ENCODE data around the gene TLK2.

The TLK2 gene

DNA sequence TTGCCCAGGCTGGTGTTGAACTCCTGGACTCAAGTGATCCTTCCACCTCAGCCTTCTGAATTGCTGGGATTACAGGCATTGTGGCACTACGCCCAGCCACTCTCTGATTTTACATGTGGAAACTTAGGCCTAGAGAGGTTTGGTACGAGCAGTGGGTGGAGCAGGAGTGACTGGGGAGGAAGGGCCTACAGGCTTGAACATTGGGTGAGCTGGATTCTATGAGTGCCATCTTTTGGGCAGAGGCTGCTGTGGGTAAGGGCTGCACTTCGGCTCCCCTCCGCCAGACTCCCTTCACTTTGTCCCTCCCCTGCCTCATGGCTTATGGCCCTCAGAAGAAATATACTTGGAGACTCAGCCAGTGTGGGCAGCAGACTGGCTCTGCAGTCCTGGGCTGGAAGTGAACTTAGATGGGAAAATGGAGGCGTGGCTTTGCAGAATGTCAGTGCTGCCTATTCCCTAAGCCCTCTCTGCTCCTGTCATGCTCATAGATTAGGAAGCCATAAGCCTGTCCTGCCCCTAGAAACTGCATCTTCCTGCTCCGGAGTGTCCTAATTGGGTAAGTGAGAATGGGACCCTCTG is 139.4 kb downstream of the TLK2 start:
- no peaks in the 10 kb centered on the region for H3K9me3 Mint-ChIP-seq
- peak overlapping the region; percentile 54 for H3K27ac Mint-ChIP-seq
- DNase-seq (ENCODE audit: low spot score in 2 of 2) (no peak), ATAC-seq (no peak)
- H3K4me3 Mint-ChIP-seq = no peak overlapping the region
- no peaks in the 10 kb centered on the region for H3K4me1 Mint-ChIP-seq
- peaks cover 41% of the 10 kb centered on the region for H3K36me3 Mint-ChIP-seq

DNA sequence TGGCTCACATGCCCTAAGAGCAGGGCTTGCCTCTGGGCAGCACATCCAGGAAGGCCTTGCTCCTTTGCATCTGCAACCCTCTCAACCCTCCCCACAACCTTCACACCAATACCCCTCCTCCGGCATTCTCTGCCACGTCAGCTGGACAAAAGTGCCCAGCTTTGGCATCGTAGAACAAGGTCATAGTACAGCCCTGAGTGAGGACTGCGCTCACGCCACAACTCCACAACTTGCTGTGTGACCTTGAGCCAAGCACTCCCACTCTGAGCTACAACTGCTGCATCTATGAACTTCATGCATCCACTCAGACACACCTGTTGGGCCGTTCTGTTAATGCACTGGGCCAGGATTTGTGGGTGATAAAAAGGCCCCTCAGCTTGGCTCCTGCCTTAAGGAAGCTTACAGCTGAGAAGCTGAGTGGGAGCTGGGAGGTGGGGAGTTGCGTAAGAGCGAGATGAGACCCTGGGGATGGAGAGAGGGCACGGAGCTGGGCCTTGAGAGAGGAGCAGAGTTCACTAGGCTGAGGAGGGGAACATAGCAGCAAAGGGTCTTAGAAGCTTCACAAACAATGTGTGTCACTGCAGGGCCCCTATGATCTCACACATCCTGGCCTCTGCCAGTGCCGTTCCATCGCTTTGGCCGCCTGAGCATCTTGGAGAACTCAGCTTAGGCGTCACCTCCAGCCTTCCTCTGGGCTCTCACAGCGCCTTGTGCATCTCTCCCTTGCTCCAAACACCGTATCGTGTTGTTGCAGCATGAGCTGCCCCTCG is 140.2 kb downstream of the TLK2 start:
- no peaks in the 10 kb centered on the region for H3K9me3 Mint-ChIP-seq
- no peak for DNase-seq (ENCODE audit: low spot score in 2 of 2)
- H3K36me3 Mint-ChIP-seq = peaks cover 32% of the 10 kb centered on the region
- ATAC-seq = no peak
- H3K27ac Mint-ChIP-seq = no peak overlapping the region
- no peak overlapping the region for H3K4me3 Mint-ChIP-seq
- H3K4me1 Mint-ChIP-seq = no peaks in the 10 kb centered on the region

DNA sequence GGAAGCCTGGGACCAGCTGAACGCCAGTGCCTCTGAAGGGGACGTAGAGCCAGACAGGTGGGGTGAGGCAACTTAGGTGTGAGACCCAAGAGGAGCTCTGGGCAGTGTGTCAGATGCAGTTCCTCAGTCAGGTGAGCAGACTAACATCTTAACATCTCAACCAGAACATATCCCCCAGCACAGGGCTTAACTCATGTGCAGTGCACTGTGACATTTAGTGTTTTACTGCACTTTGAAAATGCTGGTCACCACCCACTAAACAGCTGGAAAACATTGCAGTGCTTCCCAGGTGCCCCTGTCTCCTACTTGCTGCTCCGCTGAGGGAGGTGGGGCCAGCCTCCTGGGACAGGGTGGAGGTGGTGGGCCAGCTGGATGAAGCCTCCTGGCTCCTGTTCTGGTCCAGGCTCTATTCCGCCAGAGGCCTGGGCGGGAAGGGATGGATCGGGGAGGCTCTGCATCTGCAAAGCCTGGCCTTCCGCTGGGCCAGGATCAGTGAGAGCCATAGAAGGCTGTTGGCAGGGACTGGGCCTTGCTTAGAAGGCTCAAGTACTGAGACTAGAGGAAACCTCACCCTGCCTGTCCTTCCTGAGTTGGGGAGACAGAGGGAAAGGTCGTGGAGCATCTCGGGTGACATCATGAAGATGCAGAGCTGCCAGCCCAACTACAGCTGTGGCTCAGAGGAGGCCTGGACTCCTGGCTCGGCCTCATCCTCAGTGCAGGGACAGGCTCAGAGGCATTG is 141.0 kb downstream of the TLK2 start:
- no peaks in the 10 kb centered on the region for H3K4me1 Mint-ChIP-seq
- no peaks in the 10 kb centered on the region for H3K9me3 Mint-ChIP-seq
- no peak overlapping the region for H3K27ac Mint-ChIP-seq
- DNase-seq (ENCODE audit: low spot score in 2 of 2) = no peak
- no peak overlapping the region for H3K4me3 Mint-ChIP-seq
- ATAC-seq = no peak
- H3K36me3 Mint-ChIP-seq = peaks cover 25% of the 10 kb centered on the region

DNA sequence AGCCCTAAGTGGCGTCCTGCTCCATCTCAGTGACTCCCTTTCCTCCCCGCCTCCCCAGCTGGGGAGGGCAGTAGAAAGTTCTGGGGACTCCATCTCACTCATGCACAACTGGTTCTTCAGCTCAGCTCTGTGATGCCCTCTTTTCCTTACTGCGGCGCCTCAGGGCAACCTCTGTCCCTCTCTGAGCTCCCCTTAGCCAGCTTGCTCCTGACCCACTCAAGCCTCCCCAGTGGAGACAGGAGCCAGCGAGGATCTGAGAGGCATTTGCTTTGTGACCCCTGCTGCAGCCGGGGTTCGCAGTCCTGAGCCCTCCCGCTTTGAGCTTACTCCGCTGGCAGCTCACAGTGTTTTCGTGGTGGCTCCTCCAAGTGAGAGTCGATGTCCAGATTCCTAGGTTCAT is 142.6 kb downstream of the TLK2 start:
- H3K36me3 Mint-ChIP-seq = peaks cover 14% of the 10 kb centered on the region
- H3K9me3 Mint-ChIP-seq = no peaks in the 10 kb centered on the region
- H3K4me3 Mint-ChIP-seq = no peak overlapping the region
- ATAC-seq (no peak), DNase-seq (ENCODE audit: low spot score in 2 of 2) (no peak)
- H3K27ac Mint-ChIP-seq = no peak overlapping the region
- H3K4me1 Mint-ChIP-seq = no peaks in the 10 kb centered on the region

DNA sequence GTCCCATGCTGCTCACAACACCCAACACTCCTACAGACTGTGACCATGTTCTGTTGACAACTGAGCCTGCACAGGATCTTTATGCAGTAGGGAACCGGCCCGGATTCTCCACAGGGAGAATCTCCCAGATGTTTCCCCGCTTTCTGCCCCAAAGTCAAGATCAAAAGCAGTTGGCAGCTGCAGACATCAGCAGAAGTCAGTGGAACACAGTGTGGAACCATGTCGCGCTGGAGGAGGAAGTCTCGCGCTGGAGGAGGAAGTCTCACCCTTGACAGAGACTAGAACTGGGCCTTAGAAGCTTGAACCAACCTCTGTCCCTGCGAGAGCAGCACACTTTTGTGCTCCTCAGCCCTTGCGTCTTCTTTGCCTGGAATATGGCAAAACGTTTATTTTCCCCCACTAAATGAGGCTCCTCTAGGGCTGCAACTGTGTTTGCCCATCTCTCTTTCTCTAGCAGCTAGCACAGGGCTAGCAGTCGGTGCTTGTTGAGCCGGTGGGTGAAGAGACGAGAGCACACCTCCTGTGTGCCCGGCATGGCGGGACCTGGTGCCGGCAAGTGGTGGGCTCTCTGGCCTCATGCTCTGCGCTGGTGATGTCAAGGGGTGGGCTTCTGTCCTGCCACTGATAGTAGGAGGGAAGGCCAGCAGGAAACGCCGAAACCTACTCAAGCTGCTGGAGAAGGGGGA is 146.7 kb downstream of the TLK2 start:
- no peak for DNase-seq (ENCODE audit: low spot score in 2 of 2)
- Mint-ChIP-seq H3K4me1 (peaks cover 18% of the 10 kb centered on the region), H3K4me3 (no peak overlapping the region), H3K36me3 (peaks cover 6% of the 10 kb centered on the region), H3K27ac (no peak overlapping the region), H3K9me3 (no peaks in the 10 kb centered on the region)
- ATAC-seq = no peak

DNA sequence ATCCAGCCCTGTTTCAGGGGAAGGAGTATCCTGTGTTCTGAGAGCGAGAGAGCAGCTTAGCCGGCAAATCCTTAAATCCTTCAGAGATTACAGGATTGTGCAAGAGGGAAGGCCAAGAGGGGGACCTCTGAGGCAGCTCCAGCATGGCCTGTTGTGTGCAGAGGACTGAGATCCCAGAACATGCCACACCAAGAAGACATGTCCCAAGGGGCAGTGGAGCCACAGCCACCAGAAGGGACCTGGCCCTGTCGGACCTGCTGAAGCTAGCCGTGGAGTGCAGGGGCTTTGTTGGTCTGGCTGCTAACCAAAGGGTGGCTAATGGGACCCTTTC is 147.2 kb downstream of the TLK2 start:
- DNase-seq (ENCODE audit: low spot score in 2 of 2) = no peak
- Mint-ChIP-seq H3K36me3 (peaks cover 6% of the 10 kb centered on the region), H3K9me3 (no peaks in the 10 kb centered on the region), H3K27ac (no peak overlapping the region), H3K4me1 (peaks cover 20% of the 10 kb centered on the region), H3K4me3 (peak overlapping the region; percentile 87)
- ATAC-seq = no peak

DNA sequence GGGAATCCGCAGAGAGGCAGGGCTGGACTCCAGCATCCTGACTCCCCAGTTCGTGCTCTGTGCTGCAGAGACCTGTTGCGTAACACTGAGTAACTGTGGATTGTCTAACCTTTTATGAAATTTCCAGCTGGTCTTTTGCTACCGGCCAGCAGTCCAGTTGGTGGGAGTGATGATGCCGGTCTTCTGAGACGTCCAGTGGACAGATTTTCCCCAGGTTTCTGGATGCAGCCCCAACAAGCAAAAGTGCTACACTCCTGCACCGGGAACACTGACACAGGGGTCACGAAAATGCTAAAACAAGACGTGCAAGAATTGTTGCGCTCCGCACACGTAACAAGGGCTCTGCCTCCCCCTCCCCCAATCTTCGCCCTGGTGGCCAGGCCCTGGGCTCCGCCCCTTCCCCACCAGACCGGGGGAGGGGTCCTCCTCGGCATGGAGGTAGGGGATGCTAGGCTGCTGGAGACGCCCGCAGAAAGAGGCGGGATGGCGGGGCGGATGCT is 148.1 kb downstream of the TLK2 start:
- ATAC-seq (no peak), DNase-seq (ENCODE audit: low spot score in 2 of 2) (no peak)
- peak overlapping the region; percentile 87 for H3K4me3 Mint-ChIP-seq
- H3K4me1 Mint-ChIP-seq = peaks cover 20% of the 10 kb centered on the region
- H3K27ac Mint-ChIP-seq = no peak overlapping the region
- no peaks in the 10 kb centered on the region for H3K9me3 Mint-ChIP-seq
- H3K36me3 Mint-ChIP-seq = peaks cover 6% of the 10 kb centered on the region

- Mint-ChIP-seq H3K4me1 (peaks cover 20% of the 10 kb centered on the region), H3K4me3 (peak within 1 kb of the TSS; percentile 87), H3K36me3 (peaks cover 6% of the 10 kb centered on the region), H3K27ac (peak within 1 kb of the TSS; percentile 89), H3K9me3 (no peaks in the 10 kb centered on the region)
- DNase-seq (ENCODE audit: low spot score in 2 of 2) (peak in 1 of 2 donors; percentile 28), ATAC-seq (peak; percentile 77)
Measured at GRCh38 chr17:62627219-62627903, 148.7 kb downstream of the TLK2 start, which contains the start of gene MRC2. MRC2 (plus strand) TSS chr17:62627670; CDS start chr17:62627803, 133 bp downstream.

DNA sequence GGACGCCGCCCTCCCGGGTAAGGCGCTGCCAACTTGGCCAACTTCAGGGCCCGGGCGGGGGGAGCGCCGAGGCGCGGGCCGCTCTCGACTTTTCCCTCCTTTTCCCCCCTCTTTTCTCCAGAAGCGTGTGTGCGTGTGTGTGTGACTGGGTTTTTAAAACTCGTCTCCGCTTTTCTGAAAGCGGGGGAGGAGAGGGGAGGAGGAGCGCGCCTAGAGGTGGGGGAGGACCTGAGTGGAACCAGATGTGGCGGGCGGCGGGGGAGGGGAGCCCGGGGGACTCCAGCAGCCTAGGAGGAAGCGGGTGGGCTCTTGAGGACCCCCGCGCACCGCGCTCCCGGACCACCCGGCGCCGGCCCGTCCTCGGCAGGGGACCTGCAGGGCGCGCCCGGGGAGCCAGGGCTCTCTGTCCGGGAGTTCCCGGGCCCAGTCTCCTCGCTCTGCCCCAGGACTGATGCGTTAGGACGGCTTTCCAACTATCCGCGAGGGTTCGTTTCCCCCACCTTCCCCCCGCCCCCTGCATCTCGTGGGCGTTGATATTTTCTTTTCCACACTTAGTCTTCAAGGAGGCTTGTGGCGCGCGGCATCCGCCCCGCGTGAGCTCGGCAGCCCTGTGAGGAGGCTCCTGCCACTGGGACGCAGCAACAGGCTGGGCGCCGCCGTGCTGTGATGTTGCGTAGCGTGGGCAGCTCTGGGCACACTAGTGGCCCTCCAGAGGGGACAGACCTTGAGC is 149.4 kb downstream of the TLK2 start:
- Mint-ChIP-seq H3K36me3 (peaks cover 6% of the 10 kb centered on the region), H3K4me1 (peaks cover 20% of the 10 kb centered on the region), H3K9me3 (no peaks in the 10 kb centered on the region), H3K4me3 (peak overlapping the region; percentile 87), H3K27ac (peak overlapping the region; percentile 89)
- DNase-seq (ENCODE audit: low spot score in 2 of 2) (peak in 1 of 2 donors; percentile 64), ATAC-seq (peak; percentile 52)

- ATAC-seq (no peak), DNase-seq (ENCODE audit: low spot score in 2 of 2) (no peak)
- H3K9me3 Mint-ChIP-seq = no peaks in the 10 kb centered on the region
- peaks cover 20% of the 10 kb centered on the region for H3K4me1 Mint-ChIP-seq
- peak overlapping the region; percentile 87 for H3K4me3 Mint-ChIP-seq
- peak overlapping the region; percentile 89 for H3K27ac Mint-ChIP-seq
- H3K36me3 Mint-ChIP-seq = peaks cover 6% of the 10 kb centered on the region
Measured at GRCh38 chr17:62628831-62629555, 150.4 kb downstream of the TLK2 start.

DNA sequence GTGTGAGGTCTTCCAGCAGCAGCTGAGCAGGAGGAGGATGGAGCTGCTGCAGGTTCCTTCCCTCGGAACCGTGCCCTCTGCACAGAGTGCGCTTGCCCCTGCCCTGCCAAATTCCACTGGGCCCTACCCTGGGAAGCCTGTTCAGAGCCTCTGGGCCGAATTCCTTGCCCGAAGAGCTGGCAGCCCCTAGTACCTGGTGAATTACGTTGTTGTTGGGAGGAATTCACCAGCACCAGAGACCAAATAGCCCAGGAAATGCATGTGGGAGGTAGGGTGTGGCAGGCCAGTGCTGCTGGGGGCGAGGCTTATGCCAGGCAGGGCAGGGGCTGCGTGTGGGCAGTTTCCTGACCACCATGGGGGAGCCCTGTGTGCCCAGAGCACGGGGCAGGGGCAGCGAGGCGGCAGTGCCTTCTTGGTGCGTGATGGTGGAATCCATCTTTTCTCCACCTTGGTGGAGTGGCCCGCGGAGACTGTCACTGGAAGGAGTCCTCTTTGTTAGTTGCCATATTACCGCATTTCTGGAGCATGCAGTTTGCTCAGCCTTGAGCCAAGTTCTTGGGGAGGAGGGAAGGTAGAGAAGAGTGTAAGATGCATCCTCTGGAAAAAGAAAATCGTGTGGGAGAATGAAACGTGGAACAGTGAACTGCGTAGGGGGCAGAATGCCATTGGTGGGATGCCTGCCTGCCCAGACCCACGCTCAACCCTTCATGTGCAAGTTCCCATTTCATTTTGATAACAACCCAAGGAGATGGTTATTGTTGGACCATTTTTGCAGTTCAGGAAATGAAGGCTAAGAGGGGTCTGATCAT is 151.1 kb downstream of the TLK2 start:
- H3K27ac Mint-ChIP-seq = no peak overlapping the region
- DNase-seq (ENCODE audit: low spot score in 2 of 2) (no peak), ATAC-seq (no peak)
- peak overlapping the region; percentile 87 for H3K4me3 Mint-ChIP-seq
- peaks cover 6% of the 10 kb centered on the region for H3K36me3 Mint-ChIP-seq
- H3K4me1 Mint-ChIP-seq = peaks cover 20% of the 10 kb centered on the region
- no peaks in the 10 kb centered on the region for H3K9me3 Mint-ChIP-seq

GRCh38 chr17:62630365-62631085 is 151.9 kb downstream of the TLK2 start:
- ATAC-seq (no peak), DNase-seq (ENCODE audit: low spot score in 2 of 2) (no peak)
- H3K36me3 Mint-ChIP-seq = peaks cover 6% of the 10 kb centered on the region
- peaks cover 20% of the 10 kb centered on the region for H3K4me1 Mint-ChIP-seq
- no peaks in the 10 kb centered on the region for H3K9me3 Mint-ChIP-seq
- H3K4me3 Mint-ChIP-seq = no peak overlapping the region
- H3K27ac Mint-ChIP-seq = no peak overlapping the region
